Adrenal gland (tissue), 5 donors: ENCODE measurements around the gene PKIB.

Source experiments
- CTCF ChIP-seq, 6 experiments: fragments of 450-650 bp in 4 of 6; fragments of 200-600 bp in 2 of 6; sonication (generic) in 1 of 6; IDR thresholded peaks; 1 replicate in 5 of 6; 2 replicates in 1 of 6; pipeline versions ENCODE4 v1.5.1 to v1.8.0; 2016 to 2021; ENCODE audit warnings: antibody characterized with exemption in 6 of 6, mild to moderate bottlenecking in 2 of 6, moderate library complexity in 1 of 6
- POLR2A ChIP-seq, 2 donors: fragments of 450-650 bp; IDR thresholded peaks; one replicate each; pipeline ENCODE4 v1.6.1; 2017; ENCODE audit warnings: antibody characterized with exemption in 2 of 2, mild to moderate bottlenecking in 2 of 2, moderate library complexity in 1 of 2
- donor health status: DM: no; HTN: no; CAD: no.

GRCh38 chr6:122612838-122613237 lies 2.6 kb downstream of the PKIB start:
- TF ChIP-seq CTCF (IDR thresholded peaks at IDR 0.05) (no peak), POLR2A (IDR thresholded peaks at IDR 0.05) (no peak)
